ENCODE results near the gene ELFN2. TPM values are rescaled to one million over a fixed set of nuclear protein-coding genes. Genes with fewer than 3 reads are reported as not detected.

ELFN2 gene
- total and polyA plus RNA-seq, 4 donors = 0.07 to 0.19 (median 0.08) TPM; not detected in 1

GRCh38 chr22:37369483-37369882 lies 57.8 kb downstream of the ELFN2 start:
- Histone ChIP-seq H3K27me3 (ENCODE audit: control insufficient read depth in 4 of 4, insufficient read depth in 4 of 4, low read length in 3 of 4) (no peaks in the 10 kb centered on the region), H3K4me1 (ENCODE audit: control insufficient read depth in 4 of 4, insufficient read depth in 4 of 4, low read length in 3 of 4) (no peaks in the 10 kb centered on the region), H3K9ac (ENCODE audit: low read depth in 1 of 2, low read length in 2 of 2) (no peak overlapping the region), H3K9me3 (ENCODE audit: control insufficient read depth in 4 of 4, low read length in 3 of 4) (no peaks in the 10 kb centered on the region), H3K36me3 (ENCODE audit: control insufficient read depth in 4 of 4, insufficient read depth in 3 of 4, low read depth in 1 of 4, low read length in 3 of 4) (no peaks in the 10 kb centered on the region), H3K4me3 (ENCODE audit: low read depth in 1 of 3, low read length in 3 of 3) (no peak overlapping the region), H3K27ac (ENCODE audit: low read depth in 1 of 2, low read length in 2 of 2) (no peak overlapping the region)
- WGBS = 90% methylated on average over 10 of the region's 10 CpGs
- no peak for DNase-seq (ENCODE audit: low spot score)
- TF ChIP-seq, protein P1, sequence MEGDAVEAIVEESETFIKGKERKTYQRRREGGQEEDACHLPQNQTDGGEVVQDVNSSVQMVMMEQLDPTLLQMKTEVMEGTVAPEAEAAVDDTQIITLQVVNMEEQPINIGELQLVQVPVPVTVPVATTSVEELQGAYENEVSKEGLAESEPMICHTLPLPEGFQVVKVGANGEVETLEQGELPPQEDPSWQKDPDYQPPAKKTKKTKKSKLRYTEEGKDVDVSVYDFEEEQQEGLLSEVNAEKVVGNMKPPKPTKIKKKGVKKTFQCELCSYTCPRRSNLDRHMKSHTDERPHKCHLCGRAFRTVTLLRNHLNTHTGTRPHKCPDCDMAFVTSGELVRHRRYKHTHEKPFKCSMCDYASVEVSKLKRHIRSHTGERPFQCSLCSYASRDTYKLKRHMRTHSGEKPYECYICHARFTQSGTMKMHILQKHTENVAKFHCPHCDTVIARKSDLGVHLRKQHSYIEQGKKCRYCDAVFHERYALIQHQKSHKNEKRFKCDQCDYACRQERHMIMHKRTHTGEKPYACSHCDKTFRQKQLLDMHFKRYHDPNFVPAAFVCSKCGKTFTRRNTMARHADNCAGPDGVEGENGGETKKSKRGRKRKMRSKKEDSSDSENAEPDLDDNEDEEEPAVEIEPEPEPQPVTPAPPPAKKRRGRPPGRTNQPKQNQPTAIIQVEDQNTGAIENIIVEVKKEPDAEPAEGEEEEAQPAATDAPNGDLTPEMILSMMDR (IDR thresholded peaks at IDR 0.05; ENCODE audit: low read depth, low read length, missing input control) = no peak
- TF ChIP-seq TAF1 (conservative IDR thresholded peaks at IDR 0.05) = no peak
- TF ChIP-seq FOXA2 (IDR thresholded peaks at IDR 0.05) = no peak
- TF ChIP-seq ZBTB33 (IDR thresholded peaks at IDR 0.05) = no peak
- TF ChIP-seq HNF4G (IDR thresholded peaks at IDR 0.05) = no peak
- TF ChIP-seq EGR1 (IDR thresholded peaks at IDR 0.05; ENCODE audit: low read depth in 2 of 2) = no peak
- TF ChIP-seq MAX (IDR thresholded peaks at IDR 0.05) = no peak
- no peak for TF ChIP-seq YY1 (IDR thresholded peaks at IDR 0.05)
- TF ChIP-seq ATF3 (IDR thresholded peaks at IDR 0.05) = no peak
- no peak for TF ChIP-seq SP1 (IDR thresholded peaks at IDR 0.05)
- no peak for TF ChIP-seq NR2F2 (IDR thresholded peaks at IDR 0.05)
- TF ChIP-seq RAD21 (IDR thresholded peaks at IDR 0.05) = no peak
- TF ChIP-seq REST (IDR thresholded peaks at IDR 0.05) = no peak
- no peak for TF ChIP-seq GABPA (IDR thresholded peaks at IDR 0.05 in 1 of 2, conservative IDR thresholded peaks at IDR 0.05 in 1 of 2)
- no peak for TF ChIP-seq RXRA (IDR thresholded peaks at IDR 0.05)

DNA sequence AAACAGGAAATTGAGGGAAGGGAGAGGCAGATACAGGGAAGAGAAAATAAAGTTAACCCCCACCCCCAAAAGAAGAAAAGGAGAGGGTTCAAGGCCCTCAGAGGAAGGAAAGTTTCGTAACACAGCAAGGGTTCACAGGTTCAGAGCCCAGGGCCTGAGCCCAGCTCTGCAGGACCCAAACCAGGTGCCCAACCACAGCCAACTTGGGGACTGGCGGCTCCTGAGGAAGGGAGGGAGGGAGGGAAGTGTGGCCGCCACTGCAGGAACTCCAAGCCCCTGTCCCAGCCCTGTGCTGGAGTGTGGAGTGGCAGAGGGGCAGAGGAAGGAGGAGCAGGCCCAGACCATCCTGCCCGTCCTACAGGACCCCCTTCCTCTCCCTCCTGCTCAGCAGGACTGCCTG lies 59.2 kb downstream of the ELFN2 start:
- no peak overlapping the region for H3K27ac ChIP-seq (ENCODE audit: low read depth in 1 of 2, low read length in 2 of 2)
- WGBS = 77% methylated on average over 4 of the region's 4 CpGs
- H3K9me3 ChIP-seq (ENCODE audit: control insufficient read depth in 4 of 4, low read length in 3 of 4) = no peaks in the 10 kb centered on the region
- no peaks in the 10 kb centered on the region for H3K27me3 ChIP-seq (ENCODE audit: control insufficient read depth in 4 of 4, insufficient read depth in 4 of 4, low read length in 3 of 4)
- no peak overlapping the region for H3K9ac ChIP-seq (ENCODE audit: low read depth in 1 of 2, low read length in 2 of 2)
- H3K36me3 ChIP-seq (ENCODE audit: control insufficient read depth in 4 of 4, insufficient read depth in 3 of 4, low read depth in 1 of 4, low read length in 3 of 4) = no peaks in the 10 kb centered on the region
- H3K4me3 ChIP-seq (ENCODE audit: low read depth in 1 of 3, low read length in 3 of 3) = no peak overlapping the region
- H3K4me1 ChIP-seq (ENCODE audit: control insufficient read depth in 4 of 4, insufficient read depth in 4 of 4, low read length in 3 of 4) = no peaks in the 10 kb centered on the region
- no peak for DNase-seq (ENCODE audit: low spot score)
- no peak for TF ChIP-seq TAF1 (conservative IDR thresholded peaks at IDR 0.05)
- no peak for TF ChIP-seq REST (IDR thresholded peaks at IDR 0.05)
- TF ChIP-seq ATF3 (IDR thresholded peaks at IDR 0.05) = no peak
- no peak for TF ChIP-seq GABPA (IDR thresholded peaks at IDR 0.05 in 1 of 2, conservative IDR thresholded peaks at IDR 0.05 in 1 of 2)
- TF ChIP-seq, protein P1 (IDR thresholded peaks at IDR 0.05; ENCODE audit: low read depth, low read length, missing input control) = no peak
- TF ChIP-seq NR2F2 (IDR thresholded peaks at IDR 0.05) = no peak
- no peak for TF ChIP-seq MAX (IDR thresholded peaks at IDR 0.05)
- TF ChIP-seq JUND (IDR thresholded peaks at IDR 0.05) = no peak

Data from liver (tissue), 9 donors.